K562 (cell line): Measurements from ENCODE around the gene PSMC2. TPM values are rescaled to one million over a fixed set of nuclear protein-coding genes. Genes with fewer than 3 reads are reported as not detected.

Experiments
- ARHGAP35 ChIP-seq: fragments of 450-650 bp; IDR thresholded peaks from 2 replicates; pipeline ENCODE4 v1.6.1; 2018; ENCODE audit not compliant: partially characterized antibody
- CC2D1A ChIP-seq: fragments of 450-650 bp; IDR thresholded peaks from 2 replicates; pipeline ENCODE4 v1.6.1; 2017; ENCODE audit warnings: mild to moderate bottlenecking
- E2F3 ChIP-seq: fragments of 250-450 bp; sonication (Bioruptor Pico); IDR thresholded peaks from 2 replicates; pipeline ENCODE4 v1.4.0; 2020; ENCODE audit warnings: mild to moderate bottlenecking
- FOXA1 ChIP-seq: fragments of 450-650 bp; IDR thresholded peaks from 2 replicates; pipeline ENCODE4 v1.6.1; 2016; ENCODE audit warnings: mild to moderate bottlenecking, borderline replicate concordance
- HDGF ChIP-seq: fragments of 450-650 bp; IDR thresholded peaks from 2 replicates; pipeline ENCODE4 v1.6.1; 2016
- HLTF ChIP-seq: fragments of 450-650 bp; IDR thresholded peaks from 2 replicates; pipeline ENCODE4 v1.6.1; 2016
- MCM5 ChIP-seq: fragments of 450-650 bp; IDR thresholded peaks from 2 replicates; pipeline ENCODE4 v1.6.1; 2016; ENCODE audit warnings: low read depth
- MEF2A ChIP-seq: IDR thresholded peaks from 2 replicates; pipeline ENCODE4 v1.6.1; 2011; ENCODE audit warnings: low read depth, mild to moderate bottlenecking, low read length, moderate library complexity; ENCODE audit not compliant: control insufficient read depth
- MTF1 ChIP-seq: fragments of 250-450 bp; sonication (Bioruptor Pico); IDR thresholded peaks from 2 replicates; pipeline ENCODE4 v1.9.0; 2021; ENCODE audit warnings: moderate library complexity, mild to moderate bottlenecking, inconsistent platforms, borderline replicate concordance
- POLR2H ChIP-seq: IDR thresholded peaks from 2 replicates; pipeline ENCODE4 v1.6.1; 2016; ENCODE audit warnings: missing genetic modification characterization, low read depth, mild to moderate bottlenecking, control low read depth, missing compliant biosample characterization, moderate library complexity
- SMARCB1 ChIP-seq: IDR thresholded peaks from 2 replicates; pipeline ENCODE4 v1.6.1; 2011; ENCODE audit warnings: improper control_type of control experiment, low read depth; ENCODE audit not compliant: insufficient read length
- SNIP1 ChIP-seq: fragments of 450-650 bp; IDR thresholded peaks from 2 replicates; pipeline ENCODE4 v1.7.1; 2017; ENCODE audit warnings: low read depth, mild to moderate bottlenecking
- SOX6 ChIP-seq: fragments of 450-650 bp; IDR thresholded peaks from 2 replicates; pipeline ENCODE4 v1.6.1; 2014; ENCODE audit warnings: mild to moderate bottlenecking
- ZFPM2 ChIP-seq: fragments of 250-450 bp; sonication (Bioruptor Pico); IDR thresholded peaks from 2 replicates; pipeline ENCODE4 v1.5.1; 2022; ENCODE audit warnings: mild to moderate bottlenecking
- ZFX ChIP-seq: sonication (generic); formaldehyde crosslinking; IDR thresholded peaks from 2 replicates; pipeline ENCODE4 v1.8.0; 2022; ENCODE audit warnings: mild to moderate bottlenecking, missing genetic modification reagents, moderate library complexity
- ZNF175 ChIP-seq: fragments of 200-800 bp; sonication (Bioruptor generic); IDR thresholded peaks from 2 replicates; pipeline ENCODE4 v1.6.1; 2016; ENCODE audit warnings: low read depth, mild to moderate bottlenecking, missing genetic modification characterization, missing compliant biosample characterization
- ZNF184 ChIP-seq: sonication (generic); formaldehyde crosslinking; IDR thresholded peaks from 2 replicates; pipeline ENCODE4 v1.5.0; 2020; ENCODE audit warnings: missing genetic modification reagents
- ZNF57 ChIP-seq: fragments of 450-650 bp; formaldehyde crosslinking; IDR thresholded peaks from 2 replicates; pipeline ENCODE4 v1.4.0; 2020; ENCODE audit warnings: mild to moderate bottlenecking, moderate library complexity
- ZNF668 ChIP-seq: fragments of 250-450 bp; sonication (Bioruptor Pico); IDR thresholded peaks from 2 replicates; pipeline ENCODE4 v1.8.0; 2022; ENCODE audit warnings: mild to moderate bottlenecking, inconsistent platforms
- ZNF766 ChIP-seq: fragments of 200-800 bp; sonication (Bioruptor generic); conservative IDR thresholded peaks from 2 replicates; pipeline ENCODE4 v1.6.1; 2016; ENCODE audit warnings: missing genetic modification characterization, missing compliant biosample characterization
- ZNF780A ChIP-seq: fragments of 250-450 bp; sonication (Bioruptor Pico); IDR thresholded peaks from 2 replicates; pipeline ENCODE4 v1.5.0; 2021; ENCODE audit warnings: mild to moderate bottlenecking
- polyA plus RNA-seq, 8 experiments: library from polyadenylated mRNA; depleted of rRNA in 4 of 8; stranded (reverse) in 5 of 8; unstranded in 3 of 8; fragments of >200 nt; fragmentation: Nextera tagmentation in 2 of 8; fragmentation: Illumina TruSeq in 1 of 8; extraction: Ambion mirVana in 2 of 8; extraction: Trizol in 1 of 8; gene quantifications; 2 replicates each; pipeline versions ENCODE4 v1.2.1 to v1.2.3, GENCODE V29; 2011 to 2014; ENCODE audit warnings: inconsistent platforms in 1 of 8, missing spikeins in 1 of 8
- total RNA-seq, 7 experiments: library from RNA; depleted of rRNA in 6 of 7; stranded (reverse); fragments of >200 nt in 6 of 7; fragmentation: Illumina TruSeq in 2 of 7; extraction: Trizol in 2 of 7; gene quantifications; 2 replicates each; pipeline versions ENCODE4 v1.2.1 to v1.2.3, GENCODE V29; 2011 to 2021; ENCODE audit warnings: low replicate concordance in 1 of 7
- TF ChIP-seq, protein P1 (sequence below): sonication (generic); formaldehyde crosslinking; IDR thresholded peaks from 2 replicates; pipeline ENCODE4 v1.8.1; 2022; ENCODE audit warnings: missing genetic modification reagents
- TF ChIP-seq, protein P2 (sequence below): fragments of 150-350 bp; conservative IDR thresholded peaks from 2 replicates; pipeline ENCODE4 v1.6.1; 2014; ENCODE audit warnings: low read length
- TF ChIP-seq, protein P3 (sequence below): IDR thresholded peaks from 2 replicates; pipeline ENCODE4 v1.6.1; 2011; ENCODE audit not compliant: insufficient read length; ENCODE audit errors: extremely low read depth
- TF ChIP-seq, protein P4 (sequence below): fragments of 450-650 bp; IDR thresholded peaks from 2 replicates; pipeline ENCODE4 v1.6.1; 2016; ENCODE audit warnings: missing biosample characterization, missing genetic modification characterization

Gene PSMC2
- total and polyA plus RNA-seq, 9 of the 15 experiments (the other 6 are each of a cell fraction or from before 2014, with no cell fraction given), result 316 to 1,105 (median 511) TPM

DNA sequence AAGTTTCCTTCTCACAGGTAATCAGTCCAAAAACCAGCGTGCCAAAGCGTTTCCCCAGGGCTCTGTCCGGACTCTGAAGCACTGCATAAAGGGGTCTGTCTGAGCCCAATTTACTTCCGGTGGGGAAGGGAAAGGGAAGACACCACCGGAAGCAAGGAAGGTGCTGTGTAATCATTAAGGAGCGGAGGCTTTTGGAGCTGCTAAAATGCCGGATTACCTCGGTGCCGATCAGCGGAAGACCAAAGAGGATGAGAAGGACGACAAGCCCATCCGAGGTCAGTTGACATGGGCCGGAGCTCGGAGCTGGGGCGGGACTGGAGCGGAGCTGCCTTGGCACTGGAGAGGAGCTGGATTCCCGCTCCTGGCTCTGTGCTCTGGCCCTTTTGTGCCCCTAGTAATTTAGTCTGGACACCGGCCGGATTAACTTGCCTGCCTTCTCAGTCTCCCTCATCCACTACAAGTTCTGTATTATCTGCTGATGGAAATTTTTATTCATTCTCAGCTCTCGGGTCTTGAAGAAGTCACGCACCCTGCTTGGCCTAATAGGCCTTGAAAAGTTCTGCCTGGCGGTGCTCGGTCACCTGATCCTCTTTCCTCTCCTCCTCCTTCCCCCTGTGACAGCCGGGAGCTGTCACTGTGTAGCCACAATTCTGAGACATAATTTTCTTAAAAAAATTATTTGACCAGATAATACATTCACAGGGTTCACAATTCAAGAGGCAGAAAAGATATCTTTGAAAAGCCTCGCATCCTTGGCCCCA is at the start of gene PSMC2 (continued):
- TF ChIP-seq, protein P1, sequence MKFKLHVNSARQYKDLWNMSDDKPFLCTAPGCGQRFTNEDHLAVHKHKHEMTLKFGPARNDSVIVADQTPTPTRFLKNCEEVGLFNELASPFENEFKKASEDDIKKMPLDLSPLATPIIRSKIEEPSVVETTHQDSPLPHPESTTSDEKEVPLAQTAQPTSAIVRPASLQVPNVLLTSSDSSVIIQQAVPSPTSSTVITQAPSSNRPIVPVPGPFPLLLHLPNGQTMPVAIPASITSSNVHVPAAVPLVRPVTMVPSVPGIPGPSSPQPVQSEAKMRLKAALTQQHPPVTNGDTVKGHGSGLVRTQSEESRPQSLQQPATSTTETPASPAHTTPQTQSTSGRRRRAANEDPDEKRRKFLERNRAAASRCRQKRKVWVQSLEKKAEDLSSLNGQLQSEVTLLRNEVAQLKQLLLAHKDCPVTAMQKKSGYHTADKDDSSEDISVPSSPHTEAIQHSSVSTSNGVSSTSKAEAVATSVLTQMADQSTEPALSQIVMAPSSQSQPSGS (CRISPR knock-in tag), result no peak
- TF ChIP-seq ZNF668 (CRISPR knock-in tag) (no peak), E2F3 (CRISPR knock-in tag) (no peak), MEF2A (no peak), SOX6 (0 out of 2 replicates have a peak, but pooled peaks have one; percentile 8), POLR2H (tag) (peak; percentile 81), HLTF (no peak), ZNF780A (CRISPR knock-in tag) (no peak), ZNF57 (CRISPR knock-in tag) (no peak), FOXA1 (no peak), ZNF175 (CRISPR knock-in tag) (peak; percentile 29; the same call in 1 of the 2 replicates), HDGF (no peak), MTF1 (CRISPR knock-in tag) (no peak), SMARCB1 (no peak), CC2D1A (no peak), SNIP1 (no peak), ARHGAP35 (no peak), ZNF766 (0 out of 2 replicates have a peak, but pooled peaks have one; percentile 45), ZNF184 (CRISPR knock-in tag) (no peak), MCM5 (no peak), ZFPM2 (CRISPR knock-in tag) (no peak), ZFX (CRISPR knock-in tag) (peak; percentile 96)
- TF ChIP-seq, protein P2, sequence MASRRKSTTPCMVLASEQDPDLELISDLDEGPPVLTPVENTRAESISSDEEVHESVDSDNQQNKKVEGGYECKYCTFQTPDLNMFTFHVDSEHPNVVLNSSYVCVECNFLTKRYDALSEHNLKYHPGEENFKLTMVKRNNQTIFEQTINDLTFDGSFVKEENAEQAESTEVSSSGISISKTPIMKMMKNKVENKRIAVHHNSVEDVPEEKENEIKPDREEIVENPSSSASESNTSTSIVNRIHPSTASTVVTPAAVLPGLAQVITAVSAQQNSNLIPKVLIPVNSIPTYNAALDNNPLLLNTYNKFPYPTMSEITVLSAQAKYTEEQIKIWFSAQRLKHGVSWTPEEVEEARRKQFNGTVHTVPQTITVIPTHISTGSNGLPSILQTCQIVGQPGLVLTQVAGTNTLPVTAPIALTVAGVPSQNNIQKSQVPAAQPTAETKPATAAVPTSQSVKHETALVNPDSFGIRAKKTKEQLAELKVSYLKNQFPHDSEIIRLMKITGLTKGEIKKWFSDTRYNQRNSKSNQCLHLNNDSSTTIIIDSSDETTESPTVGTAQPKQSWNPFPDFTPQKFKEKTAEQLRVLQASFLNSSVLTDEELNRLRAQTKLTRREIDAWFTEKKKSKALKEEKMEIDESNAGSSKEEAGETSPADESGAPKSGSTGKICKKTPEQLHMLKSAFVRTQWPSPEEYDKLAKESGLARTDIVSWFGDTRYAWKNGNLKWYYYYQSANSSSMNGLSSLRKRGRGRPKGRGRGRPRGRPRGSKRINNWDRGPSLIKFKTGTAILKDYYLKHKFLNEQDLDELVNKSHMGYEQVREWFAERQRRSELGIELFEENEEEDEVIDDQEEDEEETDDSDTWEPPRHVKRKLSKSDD, result no peak
- TF ChIP-seq, protein P3, sequence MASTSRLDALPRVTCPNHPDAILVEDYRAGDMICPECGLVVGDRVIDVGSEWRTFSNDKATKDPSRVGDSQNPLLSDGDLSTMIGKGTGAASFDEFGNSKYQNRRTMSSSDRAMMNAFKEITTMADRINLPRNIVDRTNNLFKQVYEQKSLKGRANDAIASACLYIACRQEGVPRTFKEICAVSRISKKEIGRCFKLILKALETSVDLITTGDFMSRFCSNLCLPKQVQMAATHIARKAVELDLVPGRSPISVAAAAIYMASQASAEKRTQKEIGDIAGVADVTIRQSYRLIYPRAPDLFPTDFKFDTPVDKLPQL, result no peak
- TF ChIP-seq, protein P4, sequence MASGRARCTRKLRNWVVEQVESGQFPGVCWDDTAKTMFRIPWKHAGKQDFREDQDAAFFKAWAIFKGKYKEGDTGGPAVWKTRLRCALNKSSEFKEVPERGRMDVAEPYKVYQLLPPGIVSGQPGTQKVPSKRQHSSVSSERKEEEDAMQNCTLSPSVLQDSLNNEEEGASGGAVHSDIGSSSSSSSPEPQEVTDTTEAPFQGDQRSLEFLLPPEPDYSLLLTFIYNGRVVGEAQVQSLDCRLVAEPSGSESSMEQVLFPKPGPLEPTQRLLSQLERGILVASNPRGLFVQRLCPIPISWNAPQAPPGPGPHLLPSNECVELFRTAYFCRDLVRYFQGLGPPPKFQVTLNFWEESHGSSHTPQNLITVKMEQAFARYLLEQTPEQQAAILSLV, result no peak
